Gastrocnemius medialis (tissue), 4 donors: ENCODE data around the gene TMTC2. TPM values are rescaled to one million over a fixed set of nuclear protein-coding genes. Genes with fewer than 3 reads are reported as not detected.

Experiments
- ATAC-seq, 2 donors: fragments of 150-250 bp; one replicate each; pipeline ENCODE4 v1.9.1; 2016
- DNase-seq, 2 donors: peaks; one replicate each; pipeline ENCODE4 v3.0.0-alpha.2; 2019
- H3K27ac ChIP-seq, 4 donors: fragments of 200-600 bp; sonication (generic); 1 replicate in 1 of 4; 2 replicates in 3 of 4; pipeline ENCODE4 v1.5.1; 2016 to 2018; ENCODE audit warnings: mild to moderate bottlenecking in 2 of 4, moderate library complexity in 1 of 4
- H3K27me3 ChIP-seq, 3 donors: fragments of 200-600 bp; sonication (generic) in 2 of 3; 1 replicate in 1 of 3; 2 replicates in 2 of 3; pipeline versions ENCODE4 v1.5.1 to v1.6.0; 2016 to 2019; ENCODE audit warnings: mild to moderate bottlenecking in 1 of 3, moderate library complexity in 1 of 3
- H3K36me3 ChIP-seq, 2 donors: fragments of 200-600 bp; sonication (generic) in 1 of 2; one replicate each; pipeline ENCODE4 v1.5.1; 2017 to 2018
- H3K4me1 ChIP-seq, 2 donors: fragments of 200-600 bp; sonication (generic) in 1 of 2; one replicate each; pipeline ENCODE4 v1.5.1; 2016 to 2017; ENCODE audit warnings: mild to moderate bottlenecking in 2 of 2
- H3K4me3 ChIP-seq, 4 donors: fragments of 200-600 bp; sonication (generic) in 3 of 4; 1 replicate in 1 of 4; 2 replicates in 3 of 4; pipeline ENCODE4 v1.5.1; 2016 to 2019; ENCODE audit warnings: mild to moderate bottlenecking in 2 of 4
- H3K9me3 ChIP-seq, 3 donors: fragments of 200-600 bp; sonication (generic) in 2 of 3; 1 replicate in 1 of 3; 2 replicates in 2 of 3; pipeline ENCODE4 v1.5.1; 2016 to 2019
- POLR2A ChIP-seq, 2 donors: fragments of 450-650 bp; IDR thresholded peaks; one replicate each; pipeline ENCODE4 v1.6.1; 2017; ENCODE audit warnings: antibody characterized with exemption in 2 of 2, mild to moderate bottlenecking in 2 of 2, moderate library complexity in 2 of 2
- in situ Hi-C, 4 donors: fragments of 200-750 bp; cut with MboI; loops; one replicate each; pipeline versions ENCODE4 v1.15.0 to v1.8.0; 2017; ENCODE audit warnings: low sequenced_read_pairs in 4 of 4
- intact Hi-C: fragments of 100-400 bp; cut with DNase I; formaldehyde crosslinking; loops from one replicate; pipeline ENCODE4 v1.15.1; 2023; ENCODE audit warnings: low total_unique reads
- total RNA-seq, 4 donors: library from RNA; depleted of rRNA; stranded (reverse); fragments of >200 nt; gene quantifications; one replicate each; pipeline versions ENCODE4 v1.1.0 to v1.2.3, GENCODE V29; 2016
- TF ChIP-seq, protein P1 (sequence below), 5 experiments: fragments of 450-650 bp in 3 of 5; fragments of 200-600 bp in 2 of 5; sonication (generic) in 2 of 5; IDR thresholded peaks in 4 of 5; conservative IDR thresholded peaks in 1 of 5; 1 replicate in 4 of 5; 2 replicates in 1 of 5; pipeline ENCODE4 v1.5.1; 2016 to 2019; ENCODE audit warnings: antibody characterized with exemption in 5 of 5, mild to moderate bottlenecking in 3 of 5, moderate library complexity in 3 of 5

The TMTC2 gene
- total RNA-seq, 4 donors from 2014 or later = 1.6 to 2.5 (median 1.9) TPM

DNA sequence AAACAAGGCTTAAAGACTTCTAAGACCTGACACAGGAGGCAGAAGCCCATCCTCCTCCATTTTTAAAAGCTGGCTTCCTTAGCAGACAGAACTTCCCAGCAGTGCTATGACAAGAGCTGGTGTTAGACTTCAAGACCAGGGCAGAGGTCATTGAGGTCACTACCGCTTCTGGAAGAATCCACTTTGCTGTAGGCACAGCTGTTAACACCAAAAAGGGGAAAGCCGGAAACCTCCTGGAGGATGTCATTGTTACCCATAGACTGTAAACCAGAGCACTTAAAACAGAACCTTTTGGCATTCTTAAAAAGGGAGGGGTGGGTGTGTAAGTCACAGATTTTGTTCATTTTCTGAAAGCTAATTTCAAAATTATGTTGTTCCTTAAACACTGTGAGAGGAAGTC lies 445.7 kb downstream of the TMTC2 start:
- H3K36me3 ChIP-seq = no peaks in the 10 kb centered on the region
- H3K9me3 ChIP-seq = no peaks in the 10 kb centered on the region
- H3K4me3 ChIP-seq = no peak overlapping the region
- H3K27ac ChIP-seq = no peak overlapping the region
- ATAC-seq = no peak
- TF ChIP-seq, protein P1, sequence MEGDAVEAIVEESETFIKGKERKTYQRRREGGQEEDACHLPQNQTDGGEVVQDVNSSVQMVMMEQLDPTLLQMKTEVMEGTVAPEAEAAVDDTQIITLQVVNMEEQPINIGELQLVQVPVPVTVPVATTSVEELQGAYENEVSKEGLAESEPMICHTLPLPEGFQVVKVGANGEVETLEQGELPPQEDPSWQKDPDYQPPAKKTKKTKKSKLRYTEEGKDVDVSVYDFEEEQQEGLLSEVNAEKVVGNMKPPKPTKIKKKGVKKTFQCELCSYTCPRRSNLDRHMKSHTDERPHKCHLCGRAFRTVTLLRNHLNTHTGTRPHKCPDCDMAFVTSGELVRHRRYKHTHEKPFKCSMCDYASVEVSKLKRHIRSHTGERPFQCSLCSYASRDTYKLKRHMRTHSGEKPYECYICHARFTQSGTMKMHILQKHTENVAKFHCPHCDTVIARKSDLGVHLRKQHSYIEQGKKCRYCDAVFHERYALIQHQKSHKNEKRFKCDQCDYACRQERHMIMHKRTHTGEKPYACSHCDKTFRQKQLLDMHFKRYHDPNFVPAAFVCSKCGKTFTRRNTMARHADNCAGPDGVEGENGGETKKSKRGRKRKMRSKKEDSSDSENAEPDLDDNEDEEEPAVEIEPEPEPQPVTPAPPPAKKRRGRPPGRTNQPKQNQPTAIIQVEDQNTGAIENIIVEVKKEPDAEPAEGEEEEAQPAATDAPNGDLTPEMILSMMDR (IDR thresholded peaks at IDR 0.05 in 4 of 5, conservative IDR thresholded peaks at IDR 0.05 in 1 of 5) = no peak
- no peak for TF ChIP-seq POLR2A (IDR thresholded peaks at IDR 0.05)
- intact Hi-C loops = no loop called here
- no peak for DNase-seq
- in situ Hi-C loops = no loop called here
- H3K27me3 ChIP-seq = no peaks in the 10 kb centered on the region
- H3K4me1 ChIP-seq = no peaks in the 10 kb centered on the region

DNA sequence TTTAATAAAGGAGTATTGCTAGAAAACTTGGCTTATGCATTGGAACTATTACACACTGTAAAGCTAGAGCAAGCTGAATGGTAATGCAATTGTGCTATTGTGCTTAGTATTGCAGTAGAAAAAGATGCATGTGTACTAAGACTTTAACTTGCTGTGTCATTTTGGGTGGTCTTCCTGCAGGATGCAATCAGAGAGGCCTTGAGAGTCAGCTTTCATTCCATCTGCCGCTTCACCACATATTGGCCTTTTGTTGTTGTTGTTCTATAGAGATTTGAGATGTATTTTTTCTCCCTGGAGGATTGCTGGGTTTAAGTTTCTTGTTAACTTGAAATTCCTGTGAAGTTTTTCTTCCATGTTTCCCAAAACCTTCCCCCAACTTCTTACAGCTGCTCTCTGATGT lies 449.7 kb downstream of the TMTC2 start:
- intact Hi-C loops = no loop called here

DNA sequence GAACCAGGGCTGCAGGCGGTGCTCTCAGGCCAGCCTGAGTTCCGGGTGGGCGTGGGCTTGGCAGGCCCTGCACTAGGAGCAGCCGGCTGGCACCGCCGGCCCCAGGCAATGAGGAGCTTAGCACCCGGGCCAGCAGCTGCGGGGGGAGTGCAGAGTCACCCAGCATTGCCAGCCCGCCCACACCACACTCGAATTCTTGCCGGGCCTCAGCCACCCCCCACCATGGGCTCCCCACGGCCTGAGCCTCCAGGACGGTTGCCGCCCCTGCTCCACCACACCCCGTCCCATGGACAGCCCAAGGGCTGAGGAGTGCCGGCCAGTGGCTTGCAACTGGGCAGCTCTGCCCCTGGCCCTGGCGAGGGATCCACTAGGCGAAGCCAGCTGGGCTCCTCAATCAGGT lies 453.4 kb downstream of the TMTC2 start:
- Histone ChIP-seq H3K4me1 (no peaks in the 10 kb centered on the region), H3K36me3 (no peaks in the 10 kb centered on the region), H3K27ac (no peak overlapping the region), H3K27me3 (no peaks in the 10 kb centered on the region), H3K9me3 (no peaks in the 10 kb centered on the region), H3K4me3 (no peak overlapping the region)
- in situ Hi-C loops (no loop called here), intact Hi-C loops (no loop called here)
- TF ChIP-seq, protein P1 (IDR thresholded peaks at IDR 0.05 in 4 of 5, conservative IDR thresholded peaks at IDR 0.05 in 1 of 5) = no peak
- TF ChIP-seq POLR2A (IDR thresholded peaks at IDR 0.05) = no peak
- ATAC-seq (no peak), DNase-seq (no peak)

More for the DNA sequence above, 449.7 kb downstream of the TMTC2 start:
- Histone ChIP-seq H3K27me3 (no peaks in the 10 kb centered on the region), H3K36me3 (no peaks in the 10 kb centered on the region), H3K27ac (no peak overlapping the region), H3K4me1 (no peaks in the 10 kb centered on the region), H3K4me3 (no peak overlapping the region), H3K9me3 (no peaks in the 10 kb centered on the region)
- in situ Hi-C loops = no loop called here
- no peak for DNase-seq
- ATAC-seq = no peak
- no peak for TF ChIP-seq POLR2A (IDR thresholded peaks at IDR 0.05)
- TF ChIP-seq, protein P1 (IDR thresholded peaks at IDR 0.05 in 4 of 5, conservative IDR thresholded peaks at IDR 0.05 in 1 of 5) = no peak

DNA sequence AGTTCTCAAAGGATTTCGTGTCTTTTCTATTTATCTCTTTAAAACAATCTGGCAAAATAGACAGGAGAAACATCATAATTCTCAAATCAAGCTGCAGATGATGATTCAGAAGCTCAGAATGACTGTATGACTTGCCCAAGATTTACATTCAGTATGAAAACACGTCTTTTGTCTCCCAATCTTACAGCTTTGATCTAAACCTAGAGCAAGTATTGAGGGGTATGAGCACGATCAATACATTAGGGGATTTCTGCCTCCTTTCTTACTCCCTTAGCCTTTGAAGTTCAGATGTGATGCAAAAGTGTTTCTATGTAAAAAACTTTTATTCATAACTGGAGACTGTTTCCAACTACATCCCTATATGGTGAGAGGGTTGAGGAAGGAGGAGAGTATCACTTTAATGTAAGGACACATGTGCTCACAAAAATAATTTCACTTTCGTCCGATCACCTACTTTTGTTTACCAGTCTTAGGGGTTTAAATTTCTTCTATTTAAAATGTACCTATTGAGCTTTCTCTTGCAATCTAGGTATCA lies 454.8 kb downstream of the TMTC2 start:
- Histone ChIP-seq H3K9me3 (no peaks in the 10 kb centered on the region), H3K36me3 (no peaks in the 10 kb centered on the region), H3K4me3 (no peak overlapping the region), H3K4me1 (no peaks in the 10 kb centered on the region), H3K27ac (no peak overlapping the region), H3K27me3 (no peaks in the 10 kb centered on the region)
- in situ Hi-C loops (no loop called here), intact Hi-C loops (no loop called here)
- DNase-seq (no peak), ATAC-seq (no peak)
- TF ChIP-seq POLR2A (IDR thresholded peaks at IDR 0.05) = no peak
- TF ChIP-seq, protein P1 (IDR thresholded peaks at IDR 0.05 in 4 of 5, conservative IDR thresholded peaks at IDR 0.05 in 1 of 5) = no peak

DNA sequence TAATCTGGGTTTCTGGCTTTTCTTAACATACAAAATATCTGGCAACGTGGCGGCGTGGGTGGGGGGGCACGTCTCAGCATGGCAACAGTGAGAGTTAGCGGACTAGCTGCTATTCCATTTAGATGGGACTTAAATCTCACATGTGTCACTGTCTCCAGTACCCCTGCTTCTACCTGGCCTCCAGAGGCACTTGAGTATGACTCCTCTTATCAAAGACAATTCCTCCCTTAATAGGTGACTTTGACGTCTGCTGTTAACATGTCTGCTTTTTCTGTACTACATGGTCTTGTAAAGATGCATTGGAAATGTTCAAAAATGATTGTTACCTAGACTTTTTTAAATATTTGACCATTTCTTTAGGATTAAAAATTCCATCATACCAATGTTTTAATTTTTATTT lies 456.2 kb downstream of the TMTC2 start:
- ATAC-seq (no peak), DNase-seq (no peak)
- Histone ChIP-seq H3K9me3 (no peaks in the 10 kb centered on the region), H3K4me3 (no peak overlapping the region), H3K4me1 (no peaks in the 10 kb centered on the region), H3K27me3 (no peaks in the 10 kb centered on the region), H3K36me3 (no peaks in the 10 kb centered on the region), H3K27ac (no peak overlapping the region)
- in situ Hi-C loops = no loop called here
- no peak for TF ChIP-seq POLR2A (IDR thresholded peaks at IDR 0.05)
- TF ChIP-seq, protein P1 (IDR thresholded peaks at IDR 0.05 in 4 of 5, conservative IDR thresholded peaks at IDR 0.05 in 1 of 5) = no peak
- intact Hi-C loops = no loop called here
